GM12891 (cell line): ENCODE data around the gene GPR42.

Experiments
- POLR2A ChIP-seq: IDR thresholded peaks from 2 replicates; pipeline ENCODE4 v1.6.1; 2011; ENCODE audit warnings: low read depth, low read length, control low read depth
- POLR2AphosphoS5 ChIP-seq: IDR thresholded peaks from 2 replicates; pipeline ENCODE4 v1.6.1; 2011; ENCODE audit warnings: low read depth, low read length, control low read depth

DNA sequence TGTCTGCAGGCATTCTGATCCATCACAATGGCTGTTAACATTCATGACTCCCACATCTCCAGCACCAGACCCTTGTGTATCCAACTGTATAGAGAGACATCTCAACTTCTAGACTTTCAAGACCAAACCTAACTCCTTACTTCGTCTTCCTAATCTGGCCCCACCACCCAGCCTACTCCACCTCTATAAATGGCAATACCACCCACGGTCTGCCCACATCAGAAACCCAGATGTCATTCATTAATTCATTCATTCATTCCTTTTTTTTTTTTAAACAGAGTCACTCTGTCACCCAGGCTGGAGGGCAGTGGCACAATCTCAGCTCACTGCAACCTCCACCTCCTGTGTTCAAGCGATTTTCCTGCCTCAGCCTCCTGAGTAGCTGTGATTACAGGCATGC is 10.4 kb downstream of the GPR42 start:
- no peak for TF ChIP-seq POLR2A
- no peak for TF ChIP-seq POLR2AphosphoS5
